HEK293 (cell line): ENCODE results near the gene PRR23B.

Experiments
- CTCF ChIA-PET: fragments of 350-600 bp; formaldehyde crosslinking; extraction: SDS; loops from one replicate; lab custom pipeline; 2021; ENCODE audit warnings: antibody characterized with exemption; lab: Yijun Ruan, JAX
- POLR2A ChIA-PET: fragments of 300-600 bp; formaldehyde crosslinking; extraction: SDS; loops from one replicate; lab custom pipeline; 2020; ENCODE audit warnings: antibody characterized with exemption, inconsistent platforms; lab: Yijun Ruan, JAX
- H3K27ac ChIP-seq: fragments of 200-500 bp; sonication (Bioruptor generic); 2 replicates; pipeline ENCODE4 v1.5.1; 2014; ENCODE audit warnings: low read depth, low read length, control low read depth, inconsistent platforms; ENCODE audit errors: extremely low read depth
- H3K36me3 ChIP-seq, 2 experiments: fragments of 200-500 bp in 1 of 2; sonication (Bioruptor generic) in 1 of 2; 1 replicate in 1 of 2; 2 replicates in 1 of 2; pipeline ENCODE4 v1.5.1; 2014 to 2017; ENCODE audit warnings: inconsistent platforms in 2 of 2, low read length in 2 of 2; ENCODE audit not compliant: control insufficient read depth in 2 of 2, insufficient read depth in 1 of 2
- H3K4me1 ChIP-seq: fragments of 200-500 bp; sonication (Bioruptor generic); 2 replicates; pipeline ENCODE4 v1.5.1; 2014; ENCODE audit warnings: mild to moderate bottlenecking, low read length, inconsistent platforms; ENCODE audit not compliant: control insufficient read depth, insufficient read depth
- H3K4me3 ChIP-seq: 2 replicates; pipeline ENCODE4 v1.5.1; 2011; ENCODE audit warnings: low read depth, mild to moderate bottlenecking, control low read depth, low read length, moderate library complexity
- H3K9me3 ChIP-seq: fragments of 200-500 bp; sonication (Bioruptor generic); 2 replicates; pipeline ENCODE4 v1.5.1; 2014; ENCODE audit warnings: low read depth, low read length, inconsistent platforms; ENCODE audit not compliant: control insufficient read depth, insufficient read depth
- BCL11A ChIP-seq: fragments of 450-650 bp; formaldehyde crosslinking; IDR thresholded peaks from 2 replicates; pipeline ENCODE4 v1.5.1; 2016; ENCODE audit warnings: low read depth, missing biosample characterization, missing genetic modification characterization
- IKZF3 ChIP-seq: fragments of 450-650 bp; IDR thresholded peaks from 2 replicates; pipeline ENCODE4 v1.5.0; 2018; ENCODE audit warnings: missing biosample characterization, mild to moderate bottlenecking, missing genetic modification characterization, moderate library complexity
- PATZ1 ChIP-seq: fragments of 450-650 bp; formaldehyde crosslinking; IDR thresholded peaks from 2 replicates; pipeline ENCODE4 v1.5.1; 2016; ENCODE audit warnings: missing biosample characterization, missing genetic modification characterization
- PRDM10 ChIP-seq: fragments of 450-650 bp; formaldehyde crosslinking; IDR thresholded peaks from 2 replicates; pipeline ENCODE4 v1.5.1; 2016; ENCODE audit warnings: missing biosample characterization, missing genetic modification characterization
- RBAK ChIP-seq: fragments of 450-650 bp; formaldehyde crosslinking; IDR thresholded peaks from 2 replicates; pipeline ENCODE4 v1.5.1; 2016; ENCODE audit warnings: missing biosample characterization, missing genetic modification characterization
- WT1 ChIP-seq: fragments of 450-650 bp; formaldehyde crosslinking; IDR thresholded peaks from 2 replicates; pipeline ENCODE4 v1.5.1; 2016; ENCODE audit warnings: missing biosample characterization, missing genetic modification characterization
- ZNF138 ChIP-seq: fragments of 450-650 bp; formaldehyde crosslinking; IDR thresholded peaks from 2 replicates; pipeline ENCODE4 v1.5.1; 2016; ENCODE audit warnings: missing biosample characterization, missing genetic modification characterization, borderline replicate concordance
- ZNF169 ChIP-seq: fragments of 450-650 bp; formaldehyde crosslinking; IDR thresholded peaks from 2 replicates; pipeline ENCODE4 v1.5.1; 2016; ENCODE audit warnings: missing biosample characterization, missing genetic modification characterization
- ZNF19 ChIP-seq: fragments of 450-650 bp; formaldehyde crosslinking; IDR thresholded peaks from 2 replicates; pipeline ENCODE4; 2016; ENCODE audit warnings: missing biosample characterization, missing genetic modification characterization, low read depth
- ZNF221 ChIP-seq: fragments of 450-650 bp; formaldehyde crosslinking; IDR thresholded peaks from 2 replicates; pipeline ENCODE4 v1.5.1; 2017; ENCODE audit warnings: missing biosample characterization, missing genetic modification characterization, borderline replicate concordance
- ZNF24 ChIP-seq: fragments of 450-650 bp; formaldehyde crosslinking; IDR thresholded peaks from 2 replicates; pipeline ENCODE4 v1.5.1; 2016; ENCODE audit warnings: missing biosample characterization, missing genetic modification characterization
- ZNF248 ChIP-seq: fragments of 450-650 bp; formaldehyde crosslinking; IDR thresholded peaks from 2 replicates; pipeline ENCODE4 v1.5.1; 2017; ENCODE audit warnings: missing biosample characterization, missing genetic modification characterization
- ZNF266 ChIP-seq: fragments of 450-650 bp; formaldehyde crosslinking; IDR thresholded peaks from 2 replicates; pipeline ENCODE4 v1.5.1; 2016; ENCODE audit warnings: missing biosample characterization, missing genetic modification characterization, low read depth
- ZNF324 ChIP-seq: fragments of 450-650 bp; formaldehyde crosslinking; IDR thresholded peaks from 2 replicates; pipeline ENCODE4 v1.5.1; 2016; ENCODE audit warnings: missing biosample characterization, missing genetic modification characterization
- ZNF514 ChIP-seq: fragments of 450-650 bp; formaldehyde crosslinking; IDR thresholded peaks from 2 replicates; pipeline ENCODE4 v1.5.1; 2016; ENCODE audit warnings: missing biosample characterization, missing genetic modification characterization
- ZNF626 ChIP-seq: fragments of 450-650 bp; sonication (Bioruptor Pico); formaldehyde crosslinking; IDR thresholded peaks from 2 replicates; pipeline ENCODE4 v1.5.1; 2018; ENCODE audit warnings: missing biosample characterization, missing genetic modification characterization, inconsistent platforms
- ZNF747 ChIP-seq: fragments of 450-650 bp; formaldehyde crosslinking; IDR thresholded peaks from 2 replicates; pipeline ENCODE4 v1.5.1; 2016; ENCODE audit warnings: missing biosample characterization, missing genetic modification characterization
- ZNF76 ChIP-seq: fragments of 450-650 bp; formaldehyde crosslinking; IDR thresholded peaks from 2 replicates; pipeline ENCODE4; 2016; ENCODE audit warnings: low read depth, missing biosample characterization, missing genetic modification characterization, borderline replicate concordance
- ZSCAN18 ChIP-seq: fragments of 450-650 bp; formaldehyde crosslinking; IDR thresholded peaks from 2 replicates; pipeline ENCODE4 v1.5.1; 2016; ENCODE audit warnings: missing biosample characterization, missing genetic modification characterization
- ZSCAN4 ChIP-seq: fragments of 450-650 bp; formaldehyde crosslinking; IDR thresholded peaks from 2 replicates; pipeline ENCODE4 v1.5.1; 2017; ENCODE audit warnings: missing biosample characterization, missing genetic modification characterization

PRR23B gene

GRCh38 chr3:139016430-139017048 lies 4.2 kb downstream of the PRR23B start:
- no peaks in the 10 kb centered on the region for H3K9me3 ChIP-seq
- CTCF ChIA-PET: interaction anchor here (0.5 to 0.7 kb wide), 3 partner anchors 9 to 837 kb away, joined by 3 to 6 read pairs (median 3); no protein-coding TSS in a partner anchor
- H3K27ac ChIP-seq: no peak overlapping the region
- no peaks in the 10 kb centered on the region for H3K36me3 ChIP-seq
- H3K4me1 ChIP-seq: no peaks in the 10 kb centered on the region
- TF ChIP-seq IKZF3 (tag by site-specific recombination) (no peak), ZNF19 (tag by site-specific recombination) (no peak), ZNF514 (tag by site-specific recombination) (no peak), ZNF76 (tag by site-specific recombination) (no peak), ZNF24 (tag by site-specific recombination) (no peak)
- POLR2A ChIA-PET: no interaction called here
- H3K4me3 ChIP-seq: no peak overlapping the region

- Histone ChIP-seq H3K27ac (no peak within 1 kb of the TSS), H3K36me3 (no peaks in the 10 kb centered on the region), H3K4me1 (no peaks in the 10 kb centered on the region), H3K9me3 (no peaks in the 10 kb centered on the region), H3K4me3 (no peak within 1 kb of the TSS)
- ChIA-PET CTCF (interaction anchor here (0.7 kb wide), 1 partner anchor 132 kb away, joined by 4 read pairs; no protein-coding TSS in a partner anchor), POLR2A (no interaction called here)
- TF ChIP-seq ZSCAN4 (no peak), ZNF266 (no peak), WT1 (tag by site-specific recombination) (no peak)
Measured at GRCh38 chr3:139006051-139006716, 14.5 kb downstream of the PRR23B start, which contains the start of gene PRR23A. PRR23A (minus strand) TSS chr3:139006268; CDS start chr3:139006268, 0 bp downstream.

GRCh38 chr3:139005356-139005993 lies 15.3 kb downstream of the PRR23B start:
- Histone ChIP-seq H3K4me3 (no peak overlapping the region), H3K9me3 (no peaks in the 10 kb centered on the region), H3K4me1 (no peaks in the 10 kb centered on the region), H3K27ac (no peak overlapping the region), H3K36me3 (no peaks in the 10 kb centered on the region)
- ChIA-PET CTCF (no interaction called here), POLR2A (no interaction called here)
- TF ChIP-seq ZSCAN18 (tag by site-specific recombination) (no peak), ZNF138 (tag by site-specific recombination) (no peak), RBAK (tag by site-specific recombination) (no peak), PRDM10 (no peak), ZNF324 (tag by site-specific recombination) (no peak), ZNF626 (tag by site-specific recombination) (no peak), ZNF747 (no peak), ZNF248 (tag by site-specific recombination) (no peak), PATZ1 (tag by site-specific recombination) (no peak), ZNF221 (no peak), BCL11A (tag by site-specific recombination) (no peak), ZNF169 (tag by site-specific recombination) (no peak)
